T-helper 2 cell (primary cell): ENCODE data around the gene GADD45G.

Source experiments
- DNase-seq, 5 experiments: peaks; one replicate each; pipeline versions ENCODE4 v3.0.0 to v3.0.0-alpha.2; 2012 to 2022

Gene GADD45G

GRCh38 chr9:89592963-89593726 lies 11.7 kb upstream of the GADD45G start:
- no peak for DNase-seq

GRCh38 chr9:89593727-89594427 lies 10.9 kb upstream of the GADD45G start:
- DNase-seq = peak in 4 of 5 experiments; percentile 23 to 65 (median 53)

- no peak for DNase-seq
Observed at GRCh38 chr9:89594811-89595550, 9.8 kb upstream of the GADD45G start.

- DNase-seq = no peak
Observed at GRCh38 chr9:89595646-89596045, 9.2 kb upstream of the GADD45G start.

- no peak for DNase-seq
Observed at GRCh38 chr9:89596937-89597555, 7.8 kb upstream of the GADD45G start.

GRCh38 chr9:89597711-89598362 lies 7.0 kb upstream of the GADD45G start:
- peak in 3 of 5 experiments; percentile 30 to 58 (median 44) for DNase-seq

- DNase-seq = no peak
Observed at GRCh38 chr9:89598363-89598713, 6.5 kb upstream of the GADD45G start.

- no peak for DNase-seq
Observed at GRCh38 chr9:89598926-89599325, 5.9 kb upstream of the GADD45G start.

GRCh38 chr9:89600831-89601230 lies 4.0 kb upstream of the GADD45G start:
- no peak for DNase-seq

- no peak for DNase-seq
Observed at GRCh38 chr9:89601306-89601705, 3.5 kb upstream of the GADD45G start.

GRCh38 chr9:89601856-89602562 lies 2.8 kb upstream of the GADD45G start:
- DNase-seq = no peak

- peak; percentile 61 to 89 (median 80) for DNase-seq
Observed at GRCh38 chr9:89602978-89603766, 1.6 kb upstream of the GADD45G start.

- peak in 2 of 5 experiments; percentile 23 to 65 for DNase-seq
Observed at GRCh38 chr9:89603767-89604665, 796 bp upstream of the GADD45G start.

GRCh38 chr9:89605465-89606048 lies 745 bp downstream of the GADD45G start:
- peak in 4 of 5 experiments; percentile 40 to 78 (median 41) for DNase-seq

- DNase-seq = peak in 4 of 5 experiments; percentile 18 to 55 (median 25)
Observed at GRCh38 chr9:89606049-89606623, 1.3 kb downstream of the GADD45G start.

- DNase-seq = peak in 2 of 5 experiments; percentile 13 to 55
Observed at GRCh38 chr9:89606624-89607311, 2.0 kb downstream of the GADD45G start.

GRCh38 chr9:89608641-89609335 lies 4.0 kb downstream of the GADD45G start:
- DNase-seq = no peak
